Caco-2 (cell line): Measurements from ENCODE around the gene PDCD1. TPM values are rescaled to one million over a fixed set of nuclear protein-coding genes. Genes with fewer than 3 reads are reported as not detected.

Experiments used
- BruUV-seq: library from RNA; stranded (reverse); fragments of 400-500 nt; replicated peaks from 2 replicates; lab custom pipeline; 2021; lab: Mats Ljungman, UMichigan
- CTCF ChIA-PET: fragments of 300-600 bp; sonication (Branson Sonifier 250); formaldehyde crosslinking; loops from one replicate; lab custom pipeline; 2022; ENCODE audit warnings: antibody characterized with exemption; lab: Charles Lee
- POLR2A ChIA-PET: fragments of 300-600 bp; sonication (Branson Sonifier 250); formaldehyde crosslinking; loops from one replicate; lab custom pipeline; 2022; ENCODE audit warnings: antibody characterized with exemption; lab: Charles Lee
- DNase-seq, 2 experiments: peaks; one replicate each; pipeline versions ENCODE4 v3.0.0 to v3.0.0-alpha.2; 2020 to 2022
- H3K27me3 ChIP-seq: replicated peaks from 2 replicates; pipeline ENCODE4 v1.6.0; 2011; ENCODE audit warnings: low read length; ENCODE audit not compliant: control insufficient read depth, insufficient read depth
- H3K36me3 ChIP-seq: 2 replicates; pipeline ENCODE4 v1.5.1; 2011; ENCODE audit warnings: low read length; ENCODE audit not compliant: control insufficient read depth, insufficient read depth
- H3K4me1 ChIP-seq: fragments of 250-450 bp; sonication (Bioruptor Pico); 2 replicates; pipeline ENCODE4 v1.5.1; 2020; ENCODE audit warnings: mild to moderate bottlenecking
- H3K4me3 ChIP-seq: 2 replicates; pipeline ENCODE4 v1.5.1; 2011; ENCODE audit warnings: low read depth, mild to moderate bottlenecking, control low read depth, low read length
- H3K9me3 ChIP-seq: fragments of 250-450 bp; sonication (Bioruptor Pico); 2 replicates; pipeline ENCODE4 v1.5.1; 2020; ENCODE audit warnings: mild to moderate bottlenecking, moderate library complexity
- H3K27ac Mint-ChIP-seq: one replicate; pipeline ENCODE4 v1.8.0; 2022; ENCODE audit warnings: mixed read lengths; ENCODE audit not compliant: unreplicated experiment
- H3K27me3 Mint-ChIP-seq: one replicate; pipeline ENCODE4 v1.8.0; 2022; ENCODE audit warnings: mixed read lengths; ENCODE audit not compliant: insufficient read depth, unreplicated experiment
- H3K36me3 Mint-ChIP-seq: one replicate; pipeline ENCODE4 v1.8.0; 2022; ENCODE audit warnings: mild to moderate bottlenecking, mixed read lengths; ENCODE audit not compliant: insufficient read depth, unreplicated experiment
- H3K4me1 Mint-ChIP-seq: one replicate; pipeline ENCODE4 v1.8.0; 2022; ENCODE audit warnings: low read depth, mixed read lengths; ENCODE audit not compliant: unreplicated experiment
- H3K4me3 Mint-ChIP-seq: one replicate; pipeline ENCODE4 v1.8.0; 2022; ENCODE audit warnings: mild to moderate bottlenecking, moderate library complexity, mixed read lengths; ENCODE audit not compliant: unreplicated experiment
- H3K9me3 Mint-ChIP-seq: one replicate; pipeline ENCODE4 v1.8.0; 2022; ENCODE audit warnings: mixed read lengths; ENCODE audit not compliant: unreplicated experiment
- intact Hi-C: fragments of 100-400 bp; cut with micrococcal nuclease; formaldehyde crosslinking; loops from one replicate; pipeline ENCODE4 v1.10.0; 2022; ENCODE audit not compliant: unreplicated experiment
- total RNA-seq: library from RNA; stranded (reverse); gene quantifications from 2 replicates; pipeline ENCODE4 v1.2.3, GENCODE V29; 2022
- TF ChIP-seq, protein P1 (sequence below), 2 experiments: fragments of 200-600 bp in 1 of 2; IDR thresholded peaks; 1 replicate in 1 of 2; 2 replicates in 1 of 2; pipeline versions ENCODE4 v1.5.1 to v1.8.0; 2011 to 2022; ENCODE audit warnings: antibody characterized with exemption in 1 of 2, control low read depth in 1 of 2, inconsistent platforms in 1 of 2, low read depth in 1 of 2, low read length in 1 of 2, mild to moderate bottlenecking in 1 of 2, moderate library complexity in 1 of 2; ENCODE audit not compliant: insufficient read depth in 1 of 2, severe bottlenecking in 1 of 2, unreplicated experiment in 1 of 2

The PDCD1 gene
- total RNA-seq, 1 experiment from 2014 or later, result not detected

DNA sequence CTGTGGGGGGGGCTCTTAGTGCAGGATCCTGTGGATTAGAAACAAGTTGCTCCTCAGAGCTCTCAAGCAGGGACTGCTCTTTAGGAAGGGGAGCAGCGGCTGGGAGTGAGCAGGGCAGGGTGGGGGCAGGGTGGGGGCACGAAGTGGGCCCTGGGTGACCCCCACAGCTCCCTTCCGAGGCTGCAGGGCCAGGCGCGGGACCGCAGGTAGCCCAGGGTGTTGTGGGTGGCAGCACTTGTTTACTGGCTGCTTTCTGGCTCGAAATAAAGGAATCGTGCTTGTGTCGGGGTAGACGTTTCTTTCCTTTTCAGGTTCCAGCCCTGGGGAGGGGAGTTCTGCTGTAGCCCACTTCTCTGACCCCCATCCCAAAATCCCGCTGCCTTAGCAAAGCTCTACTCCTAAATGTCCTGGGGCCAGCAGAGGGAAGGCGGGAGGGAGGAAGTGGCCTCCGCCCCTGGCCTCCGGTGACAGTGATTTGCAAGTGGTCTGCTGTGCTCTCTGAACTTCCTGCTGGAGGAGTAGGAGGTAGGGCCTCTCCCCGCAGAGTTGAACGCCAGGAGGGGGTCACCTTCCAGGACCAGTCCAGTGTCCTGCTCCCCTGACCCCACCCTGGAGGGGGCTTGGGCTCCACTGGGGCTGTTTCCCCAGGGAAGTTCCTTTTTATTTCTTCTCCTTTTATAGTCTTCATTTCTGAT is 41.4 kb downstream of the PDCD1 start:
- DNase-seq, result no peak
- ChIA-PET POLR2A (no interaction called here), CTCF (no interaction called here)
- TF ChIP-seq, protein P1, sequence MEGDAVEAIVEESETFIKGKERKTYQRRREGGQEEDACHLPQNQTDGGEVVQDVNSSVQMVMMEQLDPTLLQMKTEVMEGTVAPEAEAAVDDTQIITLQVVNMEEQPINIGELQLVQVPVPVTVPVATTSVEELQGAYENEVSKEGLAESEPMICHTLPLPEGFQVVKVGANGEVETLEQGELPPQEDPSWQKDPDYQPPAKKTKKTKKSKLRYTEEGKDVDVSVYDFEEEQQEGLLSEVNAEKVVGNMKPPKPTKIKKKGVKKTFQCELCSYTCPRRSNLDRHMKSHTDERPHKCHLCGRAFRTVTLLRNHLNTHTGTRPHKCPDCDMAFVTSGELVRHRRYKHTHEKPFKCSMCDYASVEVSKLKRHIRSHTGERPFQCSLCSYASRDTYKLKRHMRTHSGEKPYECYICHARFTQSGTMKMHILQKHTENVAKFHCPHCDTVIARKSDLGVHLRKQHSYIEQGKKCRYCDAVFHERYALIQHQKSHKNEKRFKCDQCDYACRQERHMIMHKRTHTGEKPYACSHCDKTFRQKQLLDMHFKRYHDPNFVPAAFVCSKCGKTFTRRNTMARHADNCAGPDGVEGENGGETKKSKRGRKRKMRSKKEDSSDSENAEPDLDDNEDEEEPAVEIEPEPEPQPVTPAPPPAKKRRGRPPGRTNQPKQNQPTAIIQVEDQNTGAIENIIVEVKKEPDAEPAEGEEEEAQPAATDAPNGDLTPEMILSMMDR (IDR thresholded peaks at IDR 0.05; ENCODE audit: insufficient read depth in 1 of 2, low read depth in 1 of 2, low read length in 1 of 2, severe bottlenecking in 1 of 2, unreplicated experiment in 1 of 2), result no peak
- no peaks in the 10 kb centered on the region for H3K4me1 Mint-ChIP-seq
- H3K9me3 Mint-ChIP-seq, result no peaks in the 10 kb centered on the region
- no peaks in the 10 kb centered on the region for H3K27me3 Mint-ChIP-seq
- no peaks in the 10 kb centered on the region for H3K36me3 ChIP-seq
- no peak overlapping the region for H3K4me3 ChIP-seq
- no TSS peak for BruUV-seq
- H3K27ac Mint-ChIP-seq, result no peak overlapping the region
- peaks cover 6% of the 10 kb centered on the region for H3K36me3 Mint-ChIP-seq
- no peaks in the 10 kb centered on the region for H3K27me3 ChIP-seq
- no peaks in the 10 kb centered on the region for H3K4me1 ChIP-seq
- no peak overlapping the region for H3K4me3 Mint-ChIP-seq
- intact Hi-C loops, result no loop called here
- no peaks in the 10 kb centered on the region for H3K9me3 ChIP-seq

DNA sequence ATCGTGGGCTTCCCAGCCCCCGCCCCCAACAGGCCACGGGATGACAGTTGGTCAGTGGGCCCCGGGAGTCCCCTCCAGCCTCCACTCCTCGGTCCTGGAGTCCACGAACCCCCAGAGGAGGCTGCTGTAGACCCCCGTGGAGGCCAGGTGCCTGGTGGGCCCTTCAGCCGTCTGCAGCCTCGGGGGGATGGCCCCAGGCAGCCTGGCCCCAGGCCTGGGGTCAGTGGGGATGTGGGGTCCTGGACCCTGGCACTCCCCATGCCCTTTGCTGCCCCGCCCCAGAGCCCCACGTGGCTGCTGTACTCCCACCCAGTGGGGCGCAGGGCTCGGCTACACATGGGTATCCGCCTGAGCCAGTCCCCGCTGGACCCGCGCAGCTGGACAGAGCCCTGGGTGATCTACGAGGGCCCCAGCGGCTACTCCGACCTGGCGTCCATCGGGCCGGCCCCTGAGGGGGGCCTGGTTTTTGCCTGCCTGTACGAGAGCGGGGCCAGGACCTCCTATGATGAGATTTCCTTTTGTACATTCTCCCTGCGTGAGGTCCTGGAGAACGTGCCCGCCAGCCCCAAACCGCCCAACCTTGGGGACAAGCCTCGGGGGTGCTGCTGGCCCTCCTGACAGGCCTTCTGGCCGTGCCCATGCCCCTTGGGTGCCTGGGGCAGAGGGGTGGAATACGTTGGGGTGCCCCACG is 42.1 kb downstream of the PDCD1 start:
- POLR2A ChIA-PET, result no interaction called here
- no peak for DNase-seq
- H3K9me3 Mint-ChIP-seq, result no peaks in the 10 kb centered on the region
- no peak overlapping the region for H3K4me3 Mint-ChIP-seq
- H3K27me3 ChIP-seq, result no peaks in the 10 kb centered on the region
- H3K27ac Mint-ChIP-seq, result no peak overlapping the region
- BruUV-seq, result no TSS peak
- H3K4me1 ChIP-seq, result no peaks in the 10 kb centered on the region
- peaks cover 5% of the 10 kb centered on the region for H3K36me3 Mint-ChIP-seq
- TF ChIP-seq, protein P1 (IDR thresholded peaks at IDR 0.05; ENCODE audit: insufficient read depth in 1 of 2, low read depth in 1 of 2, low read length in 1 of 2, severe bottlenecking in 1 of 2, unreplicated experiment in 1 of 2), result no peak
- H3K4me1 Mint-ChIP-seq, result no peaks in the 10 kb centered on the region
- no peaks in the 10 kb centered on the region for H3K9me3 ChIP-seq
- H3K36me3 ChIP-seq, result no peaks in the 10 kb centered on the region
- H3K4me3 ChIP-seq, result no peak overlapping the region
- intact Hi-C loops, result no loop called here
- CTCF ChIA-PET, result no interaction called here
- H3K27me3 Mint-ChIP-seq, result no peaks in the 10 kb centered on the region

DNA sequence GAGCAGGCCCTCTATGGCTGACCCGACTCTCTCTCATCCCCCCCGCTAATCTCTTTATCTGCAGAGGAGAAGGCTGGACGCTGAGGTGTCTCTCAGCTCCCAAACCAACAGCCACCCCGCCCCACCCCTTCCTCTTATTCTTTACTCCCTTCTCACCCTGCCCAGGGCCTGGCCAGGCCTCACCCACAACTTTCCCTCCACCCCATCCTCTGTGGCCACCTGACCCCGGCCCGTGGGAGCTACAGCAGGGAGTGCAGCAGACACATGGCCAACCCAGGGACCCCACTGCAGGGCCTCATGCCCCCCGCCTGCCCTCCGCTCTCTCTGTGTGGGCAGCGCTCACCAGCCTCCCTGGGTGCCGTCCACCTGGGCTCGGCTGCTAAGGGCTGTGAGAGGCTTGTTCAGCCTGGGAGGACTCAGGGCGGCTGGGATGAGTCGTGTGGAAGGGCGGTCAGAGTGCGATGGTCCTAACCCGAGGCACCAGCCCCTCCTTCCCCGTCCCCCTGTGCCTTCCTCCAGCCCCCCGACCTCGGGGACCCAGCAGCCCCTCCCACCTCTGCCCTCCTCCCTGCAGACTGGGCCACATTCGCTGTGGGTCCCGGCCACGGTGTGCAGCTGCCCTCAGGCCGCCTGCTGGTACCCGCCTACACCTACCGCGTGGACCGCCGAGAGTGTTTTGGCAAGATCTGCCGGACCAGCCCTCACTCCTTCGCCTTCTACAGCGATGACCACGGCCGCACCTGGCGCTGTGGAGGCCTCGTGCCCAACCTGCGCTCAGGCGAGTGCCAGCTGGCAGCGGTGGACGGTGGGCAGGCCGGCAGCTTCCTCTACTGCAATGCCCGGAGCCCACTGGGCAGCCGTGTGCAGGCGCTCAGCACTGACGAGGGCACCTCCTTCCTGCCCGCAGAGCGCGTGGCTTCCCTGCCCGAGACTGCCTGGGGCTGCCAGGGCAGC is 42.9 kb downstream of the PDCD1 start:
- Histone ChIP-seq H3K9me3 (no peaks in the 10 kb centered on the region), H3K27me3 (no peaks in the 10 kb centered on the region), H3K4me1 (no peaks in the 10 kb centered on the region), H3K4me3 (no peak overlapping the region), H3K36me3 (no peaks in the 10 kb centered on the region)
- ChIA-PET CTCF (no interaction called here), POLR2A (interaction anchor here (0.7 kb wide), 1 partner anchor 53 kb away, joined by 3 read pairs; no protein-coding TSS in a partner anchor)
- peaks cover 5% of the 10 kb centered on the region for H3K36me3 Mint-ChIP-seq
- no peak overlapping the region for H3K4me3 Mint-ChIP-seq
- BruUV-seq, result no TSS peak
- no peak for DNase-seq
- no peaks in the 10 kb centered on the region for H3K4me1 Mint-ChIP-seq
- H3K27ac Mint-ChIP-seq, result no peak overlapping the region
- intact Hi-C loops, result no loop called here
- H3K27me3 Mint-ChIP-seq, result no peaks in the 10 kb centered on the region
- TF ChIP-seq, protein P1 (IDR thresholded peaks at IDR 0.05; ENCODE audit: insufficient read depth in 1 of 2, low read depth in 1 of 2, low read length in 1 of 2, severe bottlenecking in 1 of 2, unreplicated experiment in 1 of 2), result no peak
- H3K9me3 Mint-ChIP-seq, result no peaks in the 10 kb centered on the region
